ENCODE results near the gene TUT7.
"Not testable (repeated sequence)": the region's sequence is repeated elsewhere in the genome, so short reads cannot be mapped to it uniquely, and the experiment has no call there.

Gene TUT7

DNA sequence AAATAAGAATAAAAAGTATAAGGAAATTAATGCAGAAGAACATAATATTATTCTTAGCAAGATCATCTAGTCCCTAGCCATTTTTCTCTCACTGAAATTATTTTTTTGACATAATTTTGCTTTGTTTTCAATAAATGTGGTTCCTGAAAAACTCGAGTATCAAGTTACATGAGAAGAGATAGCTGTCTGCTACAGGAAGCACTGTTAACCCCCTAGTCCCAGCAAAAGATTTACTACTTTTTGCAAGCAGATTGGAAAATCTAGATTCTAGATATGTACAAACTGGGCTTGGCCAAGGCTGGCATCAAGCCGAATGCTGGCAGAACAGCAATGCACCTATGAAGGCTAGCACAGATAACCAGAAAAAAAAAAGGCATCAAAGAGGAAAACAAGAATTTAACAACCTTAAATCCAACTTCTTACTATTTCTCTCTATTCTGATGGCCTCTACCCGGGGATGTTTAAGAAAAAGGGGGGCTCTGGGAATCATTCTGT, 49.9 kb downstream of the TUT7 start:
- no peaks in the 10 kb centered on the region for H3K9me3 Mint-ChIP-seq
- no peak overlapping the region for H3K4me3 Mint-ChIP-seq
- peak overlapping the region; percentile 55 for H3K27ac Mint-ChIP-seq
- no peaks in the 10 kb centered on the region for H3K27me3 Mint-ChIP-seq (ENCODE audit: low read depth)
- H3K36me3 Mint-ChIP-seq (ENCODE audit: low read depth) = peaks cover 48% of the 10 kb centered on the region
- peaks cover 28% of the 10 kb centered on the region for H3K4me1 Mint-ChIP-seq (ENCODE audit: low read depth)

DNA sequence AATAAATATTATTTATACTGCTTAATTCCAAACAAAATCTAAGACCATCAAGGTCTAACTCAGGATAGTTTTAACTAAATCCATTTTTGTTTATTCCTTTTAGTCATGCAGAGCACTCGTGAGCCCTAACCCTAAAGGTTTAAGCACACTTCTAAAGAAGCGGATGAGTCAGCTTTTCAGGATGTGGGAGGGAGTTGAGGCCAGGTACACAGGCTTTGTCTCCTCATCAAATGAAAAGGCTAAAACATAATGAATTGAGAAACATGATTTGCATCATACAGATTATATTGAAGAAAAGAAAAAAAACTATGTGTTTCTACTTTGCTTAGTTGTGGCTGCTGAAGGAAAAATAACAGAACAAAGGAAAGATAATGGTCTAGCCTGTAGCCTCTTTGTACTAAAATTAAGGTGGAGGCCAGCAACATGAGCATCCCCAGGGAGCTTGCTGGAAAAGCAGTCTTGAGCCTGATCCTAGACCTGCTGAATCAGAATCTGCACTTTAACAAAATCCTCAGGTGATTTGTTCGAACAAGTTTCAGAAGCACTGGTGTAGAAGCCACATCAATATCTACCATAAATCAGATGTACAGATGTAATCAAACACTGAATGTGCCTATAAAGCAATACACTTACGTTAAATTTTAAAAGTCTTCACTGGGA, 50.8 kb downstream of the TUT7 start:
- Mint-ChIP-seq H3K4me3 (peak overlapping the region; percentile 38), H3K9me3 (no peaks in the 10 kb centered on the region), H3K4me1 (ENCODE audit: low read depth) (peaks cover 35% of the 10 kb centered on the region), H3K36me3 (ENCODE audit: low read depth) (peaks cover 53% of the 10 kb centered on the region), H3K27ac (peak overlapping the region; percentile 77), H3K27me3 (ENCODE audit: low read depth) (no peaks in the 10 kb centered on the region)

DNA sequence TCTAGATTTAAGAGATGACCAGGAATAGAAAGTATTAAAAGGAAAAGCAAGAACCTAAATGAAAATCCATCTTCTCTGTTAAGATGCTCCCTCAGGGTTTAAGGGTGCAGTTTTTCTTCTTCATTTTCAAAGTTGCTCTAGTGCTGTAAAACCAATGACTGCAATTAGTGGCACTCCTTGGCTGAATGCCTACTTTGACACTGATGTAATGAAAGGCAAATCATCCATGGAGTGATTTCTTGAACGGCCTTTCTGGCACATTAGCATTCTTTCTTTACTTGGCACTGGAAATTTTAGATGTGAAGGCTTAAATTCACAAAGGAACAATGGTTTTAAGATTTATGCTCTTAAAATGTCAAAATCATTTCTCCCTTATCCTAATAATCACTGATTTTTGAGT, 52.5 kb downstream of the TUT7 start:
- Mint-ChIP-seq H3K9me3 (no peaks in the 10 kb centered on the region), H3K36me3 (ENCODE audit: low read depth) (peaks cover 58% of the 10 kb centered on the region), H3K4me3 (no peak overlapping the region), H3K27ac (peak overlapping the region; percentile 64), H3K4me1 (ENCODE audit: low read depth) (peaks cover 39% of the 10 kb centered on the region), H3K27me3 (ENCODE audit: low read depth) (no peaks in the 10 kb centered on the region)

GRCh38 chr9:86300701-86301100, 53.5 kb downstream of the TUT7 start:
- no peak overlapping the region for H3K4me3 Mint-ChIP-seq
- H3K27me3 Mint-ChIP-seq (ENCODE audit: low read depth) = no peaks in the 10 kb centered on the region
- peaks cover 52% of the 10 kb centered on the region for H3K36me3 Mint-ChIP-seq (ENCODE audit: low read depth)
- H3K9me3 Mint-ChIP-seq = no peaks in the 10 kb centered on the region
- peaks cover 39% of the 10 kb centered on the region for H3K4me1 Mint-ChIP-seq (ENCODE audit: low read depth)
- H3K27ac Mint-ChIP-seq = peak overlapping the region; percentile 32

GRCh38 chr9:86298873-86299272, 55.3 kb downstream of the TUT7 start:
- peaks cover 32% of the 10 kb centered on the region for H3K4me1 Mint-ChIP-seq (ENCODE audit: low read depth)
- no peaks in the 10 kb centered on the region for H3K27me3 Mint-ChIP-seq (ENCODE audit: low read depth)
- peak overlapping the region; percentile 20 for H3K27ac Mint-ChIP-seq
- peaks cover 50% of the 10 kb centered on the region for H3K36me3 Mint-ChIP-seq (ENCODE audit: low read depth)
- H3K4me3 Mint-ChIP-seq = no peak overlapping the region
- no peaks in the 10 kb centered on the region for H3K9me3 Mint-ChIP-seq

- H3K27me3 Mint-ChIP-seq (ENCODE audit: low read depth); H3K9me3 Mint-ChIP-seq; H3K4me3 Mint-ChIP-seq; H3K4me1 Mint-ChIP-seq (ENCODE audit: low read depth); H3K27ac Mint-ChIP-seq: not testable (repeated sequence)
- peaks cover 14% of the 10 kb centered on the region for H3K36me3 Mint-ChIP-seq (ENCODE audit: low read depth)
These were observed 63.9 kb downstream of the TUT7 start for GRCh38 chr9:86290341-86290740.

DNA sequence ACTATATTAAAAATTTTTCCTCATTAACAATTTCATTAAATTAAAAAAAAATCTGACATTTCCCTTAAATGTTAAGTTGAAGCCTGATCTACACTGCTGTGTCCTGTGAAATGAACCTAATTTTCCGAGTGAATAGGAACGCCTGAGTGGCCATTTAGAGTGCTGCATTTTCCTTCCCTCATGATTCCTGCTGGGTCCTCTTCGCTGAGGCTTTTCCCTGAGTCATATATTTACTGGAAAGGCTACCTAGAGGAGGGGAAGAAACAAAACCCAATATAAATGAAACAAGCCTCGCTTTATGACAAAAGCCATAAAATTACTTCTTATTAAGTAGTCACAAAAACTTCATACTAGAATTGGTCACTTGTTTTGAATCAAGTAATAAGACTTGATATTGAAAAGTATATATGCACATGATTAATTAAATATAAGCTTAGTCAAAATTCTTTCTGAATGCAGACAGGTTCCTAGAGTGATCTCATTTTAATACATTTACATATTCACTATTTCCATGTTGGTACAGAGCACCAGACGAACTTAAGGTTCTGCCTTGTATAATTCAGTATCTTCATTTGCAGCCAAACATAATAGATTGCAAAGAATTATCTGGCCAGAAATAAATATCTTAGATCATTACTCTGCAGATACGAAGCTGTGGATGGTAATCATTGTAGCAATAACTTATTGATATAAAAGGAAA, 65.6 kb downstream of the TUT7 start:
- Mint-ChIP-seq H3K9me3 (no peaks in the 10 kb centered on the region), H3K4me3 (no peak overlapping the region), H3K27me3 (ENCODE audit: low read depth) (no peaks in the 10 kb centered on the region), H3K27ac (no peak overlapping the region), H3K4me1 (ENCODE audit: low read depth) (no peaks in the 10 kb centered on the region), H3K36me3 (ENCODE audit: low read depth) (peaks cover 8% of the 10 kb centered on the region)

DNA sequence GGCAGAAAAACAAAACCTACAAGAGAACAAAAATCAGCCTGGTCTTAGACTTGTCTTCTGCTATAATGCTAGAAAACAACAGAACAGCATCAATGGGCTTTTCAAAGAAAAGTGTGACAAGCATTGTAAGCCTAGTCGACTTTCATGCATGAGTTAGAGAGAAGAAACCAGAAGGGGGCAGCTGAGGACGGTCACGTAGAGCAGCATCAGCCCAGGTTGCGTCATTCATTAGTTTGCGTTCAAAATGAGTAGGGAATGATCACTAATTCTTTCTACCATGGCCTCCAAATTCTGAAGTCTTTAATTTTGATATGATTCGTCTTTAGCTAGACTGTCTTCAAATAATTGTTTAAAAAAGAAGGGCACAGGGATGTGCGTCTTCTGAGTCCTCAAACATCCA, 67.2 kb downstream of the TUT7 start:
- Mint-ChIP-seq H3K27ac (no peak overlapping the region), H3K27me3 (ENCODE audit: low read depth) (no peaks in the 10 kb centered on the region), H3K9me3 (no peaks in the 10 kb centered on the region), H3K4me1 (ENCODE audit: low read depth) (peaks cover 10% of the 10 kb centered on the region), H3K4me3 (no peak overlapping the region), H3K36me3 (ENCODE audit: low read depth) (peaks cover 4% of the 10 kb centered on the region)

GRCh38 chr9:86286278-86286677, 67.9 kb downstream of the TUT7 start:
- Mint-ChIP-seq H3K4me1 (ENCODE audit: low read depth) (peaks cover 13% of the 10 kb centered on the region), H3K27me3 (ENCODE audit: low read depth) (no peaks in the 10 kb centered on the region), H3K27ac (no peak overlapping the region), H3K4me3 (no peak overlapping the region), H3K9me3 (no peaks in the 10 kb centered on the region), H3K36me3 (ENCODE audit: low read depth) (peaks cover 4% of the 10 kb centered on the region)

- H3K36me3 Mint-ChIP-seq (ENCODE audit: low read depth) = peaks cover 6% of the 10 kb centered on the region
- peaks cover 21% of the 10 kb centered on the region for H3K4me1 Mint-ChIP-seq (ENCODE audit: low read depth)
- no peaks in the 10 kb centered on the region for H3K9me3 Mint-ChIP-seq
- H3K4me3 Mint-ChIP-seq = no peak overlapping the region
- H3K27ac Mint-ChIP-seq = no peak overlapping the region
- no peaks in the 10 kb centered on the region for H3K27me3 Mint-ChIP-seq (ENCODE audit: low read depth)
These were observed 68.9 kb downstream of the TUT7 start for GRCh38 chr9:86285261-86285660.

GRCh38 chr9:86282979-86283535, 71.2 kb downstream of the TUT7 start:
- H3K9me3 Mint-ChIP-seq = no peaks in the 10 kb centered on the region
- peak overlapping the region; percentile 90 for H3K4me3 Mint-ChIP-seq
- no peaks in the 10 kb centered on the region for H3K27me3 Mint-ChIP-seq (ENCODE audit: low read depth)
- peak overlapping the region; percentile 97 for H3K27ac Mint-ChIP-seq
- peaks cover 32% of the 10 kb centered on the region for H3K4me1 Mint-ChIP-seq (ENCODE audit: low read depth)
- H3K36me3 Mint-ChIP-seq (ENCODE audit: low read depth) = peaks cover 12% of the 10 kb centered on the region

- Mint-ChIP-seq H3K36me3 (ENCODE audit: low read depth) (peaks cover 9% of the 10 kb centered on the region), H3K27ac (peak within 1 kb of the TSS; percentile 97), H3K27me3 (ENCODE audit: low read depth) (no peaks in the 10 kb centered on the region), H3K9me3 (no peaks in the 10 kb centered on the region), H3K4me3 (peak within 1 kb of the TSS; percentile 90), H3K4me1 (ENCODE audit: low read depth) (peaks cover 32% of the 10 kb centered on the region)
These were observed 71.9 kb downstream of the TUT7 start, which contains the start of gene ISCA1 for GRCh38 chr9:86282077-86282978. Gene ISCA1 (minus strand): TSS chr9:86282538. CDS start chr9:86282458, 80 bp downstream.

DNA sequence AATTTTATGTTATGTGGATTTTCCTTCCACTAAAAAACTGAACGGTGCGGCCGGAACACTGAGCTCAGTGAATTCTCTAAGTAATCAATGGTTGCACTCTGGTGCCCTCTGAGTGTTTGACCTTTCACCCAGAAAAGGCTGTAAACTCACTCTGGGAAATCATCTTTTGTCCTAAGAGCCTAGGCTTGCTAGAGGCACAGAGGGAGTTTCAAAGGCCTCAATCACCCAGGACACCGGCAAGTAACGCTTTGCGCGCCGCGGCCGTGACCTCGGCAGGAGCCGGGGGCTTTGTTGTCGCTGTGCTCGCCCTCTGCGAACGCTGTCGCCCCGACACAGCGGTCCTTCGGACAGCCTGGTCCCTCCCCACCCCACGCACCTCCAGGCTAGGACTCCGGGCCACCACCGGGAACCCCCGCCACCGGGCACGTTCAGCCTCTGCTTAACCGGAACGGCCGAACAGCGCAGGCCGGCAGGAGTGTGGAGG, 72.6 kb downstream of the TUT7 start:
- peaks cover 36% of the 10 kb centered on the region for H3K4me1 Mint-ChIP-seq (ENCODE audit: low read depth)
- peaks cover 9% of the 10 kb centered on the region for H3K36me3 Mint-ChIP-seq (ENCODE audit: low read depth)
- peak overlapping the region; percentile 90 for H3K4me3 Mint-ChIP-seq
- no peaks in the 10 kb centered on the region for H3K27me3 Mint-ChIP-seq (ENCODE audit: low read depth)
- H3K27ac Mint-ChIP-seq = peak overlapping the region; percentile 86
- no peaks in the 10 kb centered on the region for H3K9me3 Mint-ChIP-seq

GRCh38 chr9:86280580-86280979, 73.6 kb downstream of the TUT7 start:
- Mint-ChIP-seq H3K4me3 (peak overlapping the region; percentile 28), H3K27me3 (ENCODE audit: low read depth) (no peaks in the 10 kb centered on the region), H3K27ac (no peak overlapping the region), H3K9me3 (no peaks in the 10 kb centered on the region), H3K4me1 (ENCODE audit: low read depth) (peaks cover 36% of the 10 kb centered on the region), H3K36me3 (ENCODE audit: low read depth) (peaks cover 9% of the 10 kb centered on the region)

All from T-helper 1 cell treated with Interleukin-12 subunit alpha and Interleukin-12 subunit beta and Interleukin-4 antibody, amounts not matched to agents 30 μg/mL and 1 μg/mL, for 36 hours (primary cell).